Esophagus squamous epithelium (tissue), 4 donors: ENCODE results near the gene WWOX.

Experiments
- CTCF ChIP-seq, 6 experiments: fragments of 450-650 bp in 4 of 6; fragments of 200-600 bp in 2 of 6; sonication (generic) in 2 of 6; IDR thresholded peaks; one replicate each; pipeline ENCODE4 v1.5.1; 2016 to 2019; ENCODE audit warnings: antibody characterized with exemption in 6 of 6, mild to moderate bottlenecking in 4 of 6, moderate library complexity in 4 of 6
- POLR2A ChIP-seq, 4 donors: fragments of 450-650 bp; IDR thresholded peaks; one replicate each; pipeline ENCODE4 v1.6.1; 2017; ENCODE audit warnings: antibody characterized with exemption in 4 of 4, mild to moderate bottlenecking in 4 of 4, moderate library complexity in 3 of 4

DNA sequence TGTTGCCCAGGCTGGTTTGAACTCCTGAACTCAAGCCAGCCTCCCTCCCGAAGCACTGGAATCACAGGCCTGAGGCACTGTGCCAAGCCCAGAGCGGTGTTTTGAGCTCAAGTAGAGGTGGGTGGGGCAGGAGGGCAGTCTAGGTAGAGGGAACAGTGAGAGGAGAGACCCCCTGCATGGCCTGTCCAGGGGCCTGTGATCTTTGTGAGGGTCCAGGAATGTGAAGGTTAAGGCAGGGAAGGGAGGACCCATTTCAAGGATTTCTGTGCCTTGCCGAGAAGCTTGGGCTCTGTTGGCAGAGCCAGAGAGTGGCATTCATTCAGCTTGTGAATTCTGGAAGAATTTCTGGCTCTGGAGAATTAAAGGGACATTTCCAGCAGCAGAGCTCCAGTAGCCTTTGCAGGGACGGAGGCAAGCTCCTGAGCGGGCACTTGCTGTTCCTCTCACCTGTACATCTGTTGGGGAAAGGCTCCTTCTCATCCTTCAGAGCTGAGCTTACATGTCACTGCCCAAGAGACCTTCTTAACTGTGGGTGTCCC, 2.7 kb downstream of the WWOX start:
- TF ChIP-seq CTCF (IDR thresholded peaks at IDR 0.05) (no peak), POLR2A (IDR thresholded peaks at IDR 0.05) (no peak)
